ENCODE data around the gene PCNT.

DNA sequence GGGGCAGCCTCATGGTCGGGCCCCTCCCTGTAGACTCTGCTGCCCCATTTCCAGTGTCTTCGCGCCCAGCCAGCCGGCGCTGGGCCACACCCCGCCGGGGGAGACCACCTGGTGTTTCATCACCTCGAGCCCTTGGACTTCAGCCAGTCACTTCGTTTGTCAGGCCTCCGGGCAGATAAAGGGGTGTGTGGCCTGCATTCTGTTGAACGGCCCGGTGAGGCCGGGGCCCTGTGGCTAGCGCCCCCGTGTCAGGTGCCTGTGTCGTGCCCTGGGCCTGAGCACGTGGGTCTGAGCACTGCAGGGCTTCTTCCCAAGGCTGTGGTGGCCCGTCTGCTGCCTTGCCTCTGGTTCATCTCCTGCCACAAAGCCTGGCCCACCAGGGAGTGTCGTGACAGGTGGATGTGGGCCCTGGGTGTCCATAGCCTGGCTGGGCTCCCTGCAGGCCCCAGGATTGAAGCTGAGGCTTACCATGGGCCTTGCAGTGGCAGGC is 69.5 kb downstream of the PCNT start:
- TF ChIP-seq, protein P1, sequence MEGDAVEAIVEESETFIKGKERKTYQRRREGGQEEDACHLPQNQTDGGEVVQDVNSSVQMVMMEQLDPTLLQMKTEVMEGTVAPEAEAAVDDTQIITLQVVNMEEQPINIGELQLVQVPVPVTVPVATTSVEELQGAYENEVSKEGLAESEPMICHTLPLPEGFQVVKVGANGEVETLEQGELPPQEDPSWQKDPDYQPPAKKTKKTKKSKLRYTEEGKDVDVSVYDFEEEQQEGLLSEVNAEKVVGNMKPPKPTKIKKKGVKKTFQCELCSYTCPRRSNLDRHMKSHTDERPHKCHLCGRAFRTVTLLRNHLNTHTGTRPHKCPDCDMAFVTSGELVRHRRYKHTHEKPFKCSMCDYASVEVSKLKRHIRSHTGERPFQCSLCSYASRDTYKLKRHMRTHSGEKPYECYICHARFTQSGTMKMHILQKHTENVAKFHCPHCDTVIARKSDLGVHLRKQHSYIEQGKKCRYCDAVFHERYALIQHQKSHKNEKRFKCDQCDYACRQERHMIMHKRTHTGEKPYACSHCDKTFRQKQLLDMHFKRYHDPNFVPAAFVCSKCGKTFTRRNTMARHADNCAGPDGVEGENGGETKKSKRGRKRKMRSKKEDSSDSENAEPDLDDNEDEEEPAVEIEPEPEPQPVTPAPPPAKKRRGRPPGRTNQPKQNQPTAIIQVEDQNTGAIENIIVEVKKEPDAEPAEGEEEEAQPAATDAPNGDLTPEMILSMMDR (IDR thresholded peaks at IDR 0.05; ENCODE audit: insufficient read depth, low read length) = no peak
- TF ChIP-seq POLR2AphosphoS5 (IDR thresholded peaks at IDR 0.05; ENCODE audit: low read depth) (no peak), GABPA (IDR thresholded peaks at IDR 0.05; ENCODE audit: low read depth) (no peak)
